Endodermal cell (in vitro differentiated cells): ENCODE data around the gene ASPG. TPM values are rescaled to one million over a fixed set of nuclear protein-coding genes. Genes with fewer than 3 reads are reported as not detected.

Experiments used
- DNase-seq: peaks from one replicate; pipeline ENCODE4 v3.0.0-alpha.2; 2017
- H3K27ac ChIP-seq: 2 replicates; pipeline ENCODE4 v1.5.1; 2013; ENCODE audit warnings: mild to moderate bottlenecking, low read depth, low read length, moderate library complexity
- H3K27me3 ChIP-seq: 2 replicates; pipeline ENCODE4 v1.6.1; 2013; ENCODE audit warnings: mild to moderate bottlenecking, low read length, moderate library complexity; ENCODE audit not compliant: insufficient read depth, control insufficient read depth, poor library complexity, severe bottlenecking
- H3K36me3 ChIP-seq: 2 replicates; pipeline ENCODE4 v1.7.0; 2013; ENCODE audit warnings: mild to moderate bottlenecking, low read length, moderate library complexity; ENCODE audit not compliant: control insufficient read depth, insufficient read depth
- H3K4me1 ChIP-seq: one replicate; pipeline ENCODE4 v1.7.0; 2013; ENCODE audit warnings: low read length; ENCODE audit not compliant: control insufficient read depth, insufficient read depth
- H3K4me3 ChIP-seq: 2 replicates; pipeline ENCODE4 v1.5.1; 2013; ENCODE audit warnings: mild to moderate bottlenecking, low read length, moderate library complexity
- H3K9ac ChIP-seq: 2 replicates; pipeline ENCODE4 v1.6.1; 2013; ENCODE audit warnings: mild to moderate bottlenecking, low read length, moderate library complexity; ENCODE audit not compliant: poor library complexity, severe bottlenecking; ENCODE audit errors: extremely low read depth
- H3K9me3 ChIP-seq: 2 replicates; pipeline ENCODE4 v1.6.1; 2013; ENCODE audit warnings: mild to moderate bottlenecking, low read length, moderate library complexity; ENCODE audit not compliant: control insufficient read depth
- H3K27ac Mint-ChIP-seq: 2 replicates; pipeline ENCODE4 v1.8.0; 2020; ENCODE audit warnings: mixed read lengths
- H3K27me3 Mint-ChIP-seq: 2 replicates; pipeline ENCODE4 v1.8.0; 2021; ENCODE audit warnings: mild to moderate bottlenecking, mixed read lengths; ENCODE audit not compliant: insufficient read depth
- H3K36me3 Mint-ChIP-seq: 2 replicates; pipeline ENCODE4 v1.8.0; 2020; ENCODE audit warnings: low read depth, mixed read lengths
- H3K4me1 Mint-ChIP-seq: 2 replicates; pipeline ENCODE4 v1.8.0; 2020; ENCODE audit warnings: mixed read lengths
- H3K4me3 Mint-ChIP-seq: 2 replicates; pipeline ENCODE4 v1.8.0; 2020; ENCODE audit warnings: mild to moderate bottlenecking, moderate library complexity, mixed read lengths
- H3K9me3 Mint-ChIP-seq: 2 replicates; pipeline ENCODE4 v1.8.0; 2020; ENCODE audit warnings: mild to moderate bottlenecking, mixed read lengths
- WGBS, 2 experiments: methylation state at CpG; one replicate each; pipeline versions ENCODE4 v1.1.5 to v1.1.7; 2013; ENCODE audit warnings: missing lambda C conversion rate in 2 of 2, mixed read lengths in 1 of 2; ENCODE audit not compliant: insufficient coverage in 1 of 2, insufficient read length in 1 of 2; 5-methylcytosine and 5-hydroxymethylcytosine counted together
- total RNA-seq, 2 donors: library from RNA; stranded (reverse); fragmentation: NEBNext Ultra II Directional in 1 of 2; extraction: Animal tissue kit (Norgen Biotek cat#: 25700) in 1 of 2; gene quantifications; 2 replicates in 1 of 2; 3 replicates in 1 of 2; pipeline ENCODE4 v1.2.1, GENCODE V29; 2021
- TF ChIP-seq, protein P1 (sequence below): fragments of 200-600 bp; sonication (generic); conservative IDR thresholded peaks from 2 replicates; pipeline ENCODE4 v1.5.0; 2021; ENCODE audit warnings: antibody characterized with exemption, mild to moderate bottlenecking

Gene ASPG
- total RNA-seq, 2 donors from 2014 or later, result 0.71 to 1.4 TPM

DNA sequence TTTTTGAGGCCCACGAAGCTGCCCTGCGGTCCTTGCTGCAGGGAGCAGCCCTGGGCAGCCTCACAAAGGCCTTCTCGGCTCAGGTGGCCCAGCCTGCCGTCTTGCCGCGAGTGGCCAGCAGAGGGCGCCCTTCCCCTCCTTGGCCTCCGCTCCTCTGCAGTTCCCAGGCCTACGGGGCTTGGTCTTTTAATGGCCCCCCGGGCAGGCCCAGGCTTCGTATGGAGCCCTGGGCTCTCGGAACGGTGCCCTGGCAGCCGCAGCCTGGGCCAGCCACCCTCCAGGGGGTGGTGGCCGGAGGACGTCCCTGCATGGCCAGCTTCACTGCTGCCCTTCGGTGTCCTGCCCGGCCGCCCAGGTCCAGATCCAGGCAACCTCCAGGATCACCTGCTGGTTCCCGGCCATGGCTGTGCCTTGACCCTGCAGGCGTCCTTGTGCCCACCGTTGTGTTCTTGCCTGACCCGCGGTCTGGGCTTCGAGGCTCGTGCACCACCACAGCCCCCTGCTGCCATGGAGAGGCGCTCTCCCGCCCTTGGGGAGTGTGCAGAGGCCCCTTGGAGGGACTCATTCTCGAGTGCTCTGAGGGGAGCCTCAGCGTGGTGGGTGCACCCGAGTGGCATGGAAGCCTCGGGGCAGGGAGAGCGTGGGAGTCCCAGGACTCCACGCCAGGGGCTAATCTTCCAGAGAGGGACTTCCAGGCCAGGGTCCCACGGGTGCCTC is 9.4 kb downstream of the ASPG start:
- Mint-ChIP-seq H3K27ac (peak overlapping the region; percentile 55), H3K4me3 (no peak overlapping the region), H3K36me3 (no peaks in the 10 kb centered on the region), H3K9me3 (no peaks in the 10 kb centered on the region), H3K27me3 (peaks cover 3% of the 10 kb centered on the region), H3K4me1 (peaks cover 5% of the 10 kb centered on the region)
- peak; percentile 97 for DNase-seq
- 61 to 63% methylated on average over 24 to 35 of the region's 35 CpGs for WGBS, 2 experiments
- no peak overlapping the region for H3K27ac ChIP-seq
- no peak overlapping the region for H3K4me3 ChIP-seq
- H3K36me3 ChIP-seq, result no peaks in the 10 kb centered on the region
- H3K9me3 ChIP-seq, result no peaks in the 10 kb centered on the region
- H3K27me3 ChIP-seq, result no peaks in the 10 kb centered on the region
- no peak overlapping the region for H3K9ac ChIP-seq
- no peaks in the 10 kb centered on the region for H3K4me1 ChIP-seq
- TF ChIP-seq, protein P1, sequence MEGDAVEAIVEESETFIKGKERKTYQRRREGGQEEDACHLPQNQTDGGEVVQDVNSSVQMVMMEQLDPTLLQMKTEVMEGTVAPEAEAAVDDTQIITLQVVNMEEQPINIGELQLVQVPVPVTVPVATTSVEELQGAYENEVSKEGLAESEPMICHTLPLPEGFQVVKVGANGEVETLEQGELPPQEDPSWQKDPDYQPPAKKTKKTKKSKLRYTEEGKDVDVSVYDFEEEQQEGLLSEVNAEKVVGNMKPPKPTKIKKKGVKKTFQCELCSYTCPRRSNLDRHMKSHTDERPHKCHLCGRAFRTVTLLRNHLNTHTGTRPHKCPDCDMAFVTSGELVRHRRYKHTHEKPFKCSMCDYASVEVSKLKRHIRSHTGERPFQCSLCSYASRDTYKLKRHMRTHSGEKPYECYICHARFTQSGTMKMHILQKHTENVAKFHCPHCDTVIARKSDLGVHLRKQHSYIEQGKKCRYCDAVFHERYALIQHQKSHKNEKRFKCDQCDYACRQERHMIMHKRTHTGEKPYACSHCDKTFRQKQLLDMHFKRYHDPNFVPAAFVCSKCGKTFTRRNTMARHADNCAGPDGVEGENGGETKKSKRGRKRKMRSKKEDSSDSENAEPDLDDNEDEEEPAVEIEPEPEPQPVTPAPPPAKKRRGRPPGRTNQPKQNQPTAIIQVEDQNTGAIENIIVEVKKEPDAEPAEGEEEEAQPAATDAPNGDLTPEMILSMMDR, result peak; percentile 98

DNA sequence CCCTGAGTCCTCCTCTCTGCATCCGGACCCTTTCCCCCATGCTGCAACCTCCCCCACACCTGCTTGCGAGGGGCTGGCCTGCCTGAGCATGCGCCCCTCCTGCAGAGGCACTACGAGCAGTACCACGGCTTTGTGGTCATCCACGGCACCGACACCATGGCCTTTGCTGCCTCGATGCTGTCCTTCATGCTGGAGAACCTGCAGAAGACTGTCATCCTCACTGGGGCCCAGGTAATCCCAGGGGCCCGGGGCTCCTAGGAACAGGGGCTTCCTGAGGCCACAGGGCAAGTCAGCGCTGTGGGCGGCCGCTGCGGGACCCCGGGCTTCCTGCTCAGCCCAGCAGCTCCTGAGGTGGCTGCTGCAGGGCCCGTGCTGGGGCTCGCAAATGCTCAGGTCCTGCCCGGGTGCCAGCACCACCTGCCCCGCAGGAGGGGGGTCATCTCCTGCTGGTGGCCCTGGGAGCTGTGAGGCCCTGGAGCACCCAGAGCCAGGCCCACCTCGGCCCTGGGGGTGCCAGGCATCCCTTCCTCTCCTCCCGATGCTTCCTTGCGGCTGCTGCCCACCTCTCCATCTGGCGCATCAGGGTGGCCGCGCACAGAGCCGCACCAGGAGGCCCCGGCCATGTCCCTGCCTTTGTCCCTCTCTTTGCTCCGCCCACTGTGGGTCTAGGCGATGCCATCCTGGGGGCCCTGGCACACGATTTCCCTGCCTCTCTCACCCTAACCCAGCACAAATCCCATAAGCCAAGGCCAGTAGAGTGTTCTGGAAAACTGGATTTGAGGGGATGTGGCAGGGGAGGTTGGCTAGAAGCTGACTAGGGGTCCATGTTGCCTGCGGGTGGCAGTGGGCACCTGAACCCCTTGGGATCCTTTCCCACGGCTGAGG is 10.2 kb downstream of the ASPG start:
- H3K27me3 Mint-ChIP-seq, result peaks cover 3% of the 10 kb centered on the region
- TF ChIP-seq, protein P1, result no peak
- no peaks in the 10 kb centered on the region for H3K9me3 ChIP-seq
- H3K27me3 ChIP-seq, result no peaks in the 10 kb centered on the region
- no peaks in the 10 kb centered on the region for H3K36me3 Mint-ChIP-seq
- H3K27ac Mint-ChIP-seq, result no peak overlapping the region
- H3K36me3 ChIP-seq, result no peaks in the 10 kb centered on the region
- no peaks in the 10 kb centered on the region for H3K4me1 ChIP-seq
- no peak for DNase-seq
- WGBS, 2 experiments, result 90 to 98% methylated on average over 12 to 31 of the region's 31 CpGs
- H3K4me1 Mint-ChIP-seq, result peaks cover 5% of the 10 kb centered on the region
- H3K9me3 Mint-ChIP-seq, result no peaks in the 10 kb centered on the region
- H3K4me3 Mint-ChIP-seq, result no peak overlapping the region
- no peak overlapping the region for H3K4me3 ChIP-seq
- H3K9ac ChIP-seq, result no peak overlapping the region
- no peak overlapping the region for H3K27ac ChIP-seq

DNA sequence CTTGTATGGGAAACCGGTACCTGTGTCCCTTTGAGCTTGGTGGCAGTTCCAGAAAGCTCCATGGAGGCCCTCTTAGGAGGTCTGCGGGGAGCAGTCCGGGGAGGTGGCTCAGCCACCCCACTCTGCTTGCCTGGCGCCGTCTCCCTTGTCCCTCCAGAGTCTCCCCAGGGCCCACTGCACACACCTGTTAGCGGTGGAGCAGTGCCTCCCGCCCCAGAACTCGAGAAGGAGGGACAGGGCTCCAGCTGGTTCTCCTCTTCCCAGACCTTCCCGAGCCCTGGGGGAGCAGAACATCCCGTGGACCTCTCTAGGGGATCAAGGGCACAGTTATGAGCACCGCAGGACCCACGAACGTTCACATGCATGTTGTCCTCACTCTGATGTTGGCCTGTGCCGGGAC is 10.8 kb downstream of the ASPG start:
- TF ChIP-seq, protein P1, result no peak
- Histone ChIP-seq H3K9ac (no peak overlapping the region), H3K9me3 (no peaks in the 10 kb centered on the region), H3K4me1 (no peaks in the 10 kb centered on the region), H3K4me3 (no peak overlapping the region), H3K36me3 (no peaks in the 10 kb centered on the region), H3K27me3 (no peaks in the 10 kb centered on the region), H3K27ac (no peak overlapping the region)
- peaks cover 5% of the 10 kb centered on the region for H3K4me1 Mint-ChIP-seq
- H3K27ac Mint-ChIP-seq, result no peak overlapping the region
- peaks cover 3% of the 10 kb centered on the region for H3K27me3 Mint-ChIP-seq
- no peaks in the 10 kb centered on the region for H3K9me3 Mint-ChIP-seq
- WGBS, 2 experiments, result 91 to 95% methylated on average over 10 to 14 of the region's 14 CpGs
- no peak for DNase-seq
- no peak overlapping the region for H3K4me3 Mint-ChIP-seq
- H3K36me3 Mint-ChIP-seq, result no peaks in the 10 kb centered on the region
